ENCODE data around the gene NDEL1.

The NDEL1 gene

GRCh38 chr17:8466456-8466855, 30.8 kb downstream of the NDEL1 start:
- Histone ChIP-seq H3K9me3 (ENCODE audit: low read depth, low read length) (no peaks in the 10 kb centered on the region), H3K36me3 (ENCODE audit: insufficient read depth, low read length) (peaks cover 21% of the 10 kb centered on the region; the same call in 1 of the 2 replicates), H3K27ac (0 out of 2 replicates have a peak overlapping the region, but pooled peaks have one; percentile 19), H3K4me3 (no peak overlapping the region), H3K9ac (ENCODE audit: insufficient read length) (no peak overlapping the region)
- no peak for DNase-seq (ENCODE audit: low read depth, low spot score)
- TF ChIP-seq FOXP2 (optimal IDR thresholded peaks at IDR 0.05; ENCODE audit: control extremely low read depth, extremely low read length, insufficient read depth) (no peak), EZH2 (IDR thresholded peaks at IDR 0.05) (no peak), POLR2AphosphoS5 (IDR thresholded peaks at IDR 0.05; ENCODE audit: borderline replicate concordance, low read depth, low read length) (no peak)

DNA sequence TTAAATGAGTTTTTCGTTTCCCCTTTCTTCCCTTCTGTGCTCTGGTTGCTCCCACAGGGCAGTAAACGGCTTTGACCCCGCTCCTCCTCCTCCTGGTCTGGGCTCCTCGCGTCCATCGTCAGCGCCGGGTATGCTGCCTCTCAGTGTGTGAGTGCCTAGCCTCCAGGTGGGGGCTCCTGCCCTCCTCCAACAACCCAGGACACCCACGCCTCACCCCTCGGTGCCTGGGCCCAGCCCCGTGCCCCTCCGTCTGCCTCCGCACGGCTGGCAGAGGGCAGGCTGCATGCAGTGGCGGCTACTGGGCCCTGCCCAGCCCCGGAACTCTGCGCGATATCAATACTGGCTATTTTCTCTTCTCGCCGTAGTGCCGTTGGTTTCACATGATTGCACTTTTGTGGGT, 31.2 kb downstream of the NDEL1 start:
- H3K27ac ChIP-seq, result no peak overlapping the region
- H3K4me3 ChIP-seq, result no peak overlapping the region
- DNase-seq (ENCODE audit: low read depth, low spot score), result no peak
- no peak for TF ChIP-seq FOXP2 (optimal IDR thresholded peaks at IDR 0.05; ENCODE audit: control extremely low read depth, extremely low read length, insufficient read depth)
- no peak for TF ChIP-seq POLR2AphosphoS5 (IDR thresholded peaks at IDR 0.05; ENCODE audit: borderline replicate concordance, low read depth, low read length)
- TF ChIP-seq EZH2 (IDR thresholded peaks at IDR 0.05), result no peak
- H3K36me3 ChIP-seq (ENCODE audit: insufficient read depth, low read length), result peaks cover 23% of the 10 kb centered on the region; the same call in 1 of the 2 replicates
- no peaks in the 10 kb centered on the region for H3K9me3 ChIP-seq (ENCODE audit: low read depth, low read length)
- no peak overlapping the region for H3K9ac ChIP-seq (ENCODE audit: insufficient read length)

DNA sequence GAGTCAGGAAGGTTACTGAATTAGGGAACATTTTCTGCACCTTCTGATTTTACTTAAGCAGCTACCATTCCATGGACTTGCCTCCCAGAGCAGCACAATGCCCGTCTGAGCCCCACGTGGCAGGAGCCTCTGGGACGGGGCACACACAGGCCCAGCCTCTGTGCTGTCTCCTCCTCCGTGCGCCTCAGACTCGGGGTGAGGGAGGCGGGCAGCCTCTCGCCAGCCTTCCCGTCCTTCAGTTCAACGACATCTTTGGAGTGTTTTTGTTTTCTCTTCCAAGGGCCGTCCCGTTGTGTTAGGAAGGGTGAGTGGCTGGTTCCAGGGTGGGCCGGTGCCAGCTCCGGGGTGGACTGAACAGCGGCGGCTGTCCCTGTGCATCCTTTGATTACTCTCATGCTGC, 31.8 kb downstream of the NDEL1 start:
- no peak overlapping the region for H3K4me3 ChIP-seq
- H3K9ac ChIP-seq (ENCODE audit: insufficient read length), result no peak overlapping the region
- no peak overlapping the region for H3K27ac ChIP-seq
- TF ChIP-seq POLR2AphosphoS5 (IDR thresholded peaks at IDR 0.05; ENCODE audit: borderline replicate concordance, low read depth, low read length) (no peak), EZH2 (IDR thresholded peaks at IDR 0.05) (no peak), FOXP2 (optimal IDR thresholded peaks at IDR 0.05; ENCODE audit: control extremely low read depth, extremely low read length, insufficient read depth) (no peak)
- H3K36me3 ChIP-seq (ENCODE audit: insufficient read depth, low read length), result peaks cover 19% of the 10 kb centered on the region; the same call in 1 of the 2 replicates
- no peaks in the 10 kb centered on the region for H3K9me3 ChIP-seq (ENCODE audit: low read depth, low read length)
- DNase-seq (ENCODE audit: low read depth, low spot score), result no peak

DNA sequence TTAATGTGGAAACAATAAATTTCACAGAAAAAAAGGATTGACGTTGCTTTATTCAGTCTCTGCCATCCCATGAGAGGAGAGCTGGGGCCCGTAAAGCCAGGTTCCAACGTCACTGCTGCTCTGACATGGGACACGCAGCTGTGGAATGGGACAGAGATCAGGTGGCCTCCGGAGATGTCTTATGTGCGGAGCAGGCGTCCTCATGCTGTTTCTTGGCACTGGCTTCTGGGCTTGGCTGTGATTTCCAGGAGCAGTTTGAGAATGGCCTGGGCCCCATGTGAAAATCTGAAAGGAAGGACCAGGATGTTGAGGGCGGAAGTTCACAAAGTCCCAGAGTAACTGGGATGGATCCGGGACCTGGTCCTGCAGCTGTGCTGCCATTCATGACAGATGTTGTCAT, 32.4 kb downstream of the NDEL1 start:
- H3K27ac ChIP-seq, result no peak overlapping the region
- H3K9me3 ChIP-seq (ENCODE audit: low read depth, low read length), result no peaks in the 10 kb centered on the region
- H3K9ac ChIP-seq (ENCODE audit: insufficient read length), result no peak overlapping the region
- TF ChIP-seq EZH2 (IDR thresholded peaks at IDR 0.05) (no peak), FOXP2 (optimal IDR thresholded peaks at IDR 0.05; ENCODE audit: control extremely low read depth, extremely low read length, insufficient read depth) (no peak), POLR2AphosphoS5 (IDR thresholded peaks at IDR 0.05; ENCODE audit: borderline replicate concordance, low read depth, low read length) (no peak)
- no peak for DNase-seq (ENCODE audit: low read depth, low spot score)
- H3K4me3 ChIP-seq, result no peak overlapping the region
- H3K36me3 ChIP-seq (ENCODE audit: insufficient read depth, low read length), result peaks cover 18% of the 10 kb centered on the region; the same call in 1 of the 2 replicates

DNA sequence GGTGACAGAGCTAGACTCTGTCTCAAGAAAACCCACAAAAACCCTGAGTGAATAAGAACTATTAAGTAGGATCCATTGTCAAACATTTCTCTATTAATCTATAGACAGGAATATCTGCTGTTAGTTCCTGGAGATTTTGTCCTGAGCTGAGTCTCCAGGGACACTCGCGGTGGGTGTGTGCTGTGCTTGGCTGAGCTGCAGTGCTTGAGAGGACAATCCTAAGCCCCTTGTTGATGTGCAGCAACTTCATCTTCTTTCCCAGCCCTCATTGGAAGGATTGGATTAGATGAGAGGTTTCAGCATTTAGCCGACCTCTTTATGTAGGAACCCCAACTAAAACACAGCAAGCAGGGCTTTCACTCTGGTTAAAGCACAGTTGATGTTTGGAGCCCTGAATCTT, 33.3 kb downstream of the NDEL1 start:
- no peak overlapping the region for H3K4me3 ChIP-seq
- no peaks in the 10 kb centered on the region for H3K9me3 ChIP-seq (ENCODE audit: low read depth, low read length)
- no peak for DNase-seq (ENCODE audit: low read depth, low spot score)
- TF ChIP-seq EZH2 (IDR thresholded peaks at IDR 0.05), result no peak
- no peak for TF ChIP-seq FOXP2 (optimal IDR thresholded peaks at IDR 0.05; ENCODE audit: control extremely low read depth, extremely low read length, insufficient read depth)
- no peak overlapping the region for H3K9ac ChIP-seq (ENCODE audit: insufficient read length)
- H3K27ac ChIP-seq, result 0 out of 2 replicates have a peak overlapping the region, but pooled peaks have one; percentile 14
- peaks cover 25% of the 10 kb centered on the region for H3K36me3 ChIP-seq (ENCODE audit: insufficient read depth, low read length)

GRCh38 chr17:8469964-8470363, 34.3 kb downstream of the NDEL1 start:
- Histone ChIP-seq H3K27ac (no peak overlapping the region), H3K4me3 (no peak overlapping the region), H3K36me3 (ENCODE audit: insufficient read depth, low read length) (peaks cover 35% of the 10 kb centered on the region), H3K9me3 (ENCODE audit: low read depth, low read length) (no peaks in the 10 kb centered on the region), H3K9ac (ENCODE audit: insufficient read length) (no peak overlapping the region)
- DNase-seq (ENCODE audit: low read depth, low spot score), result no peak
- TF ChIP-seq EZH2 (IDR thresholded peaks at IDR 0.05), result no peak
- TF ChIP-seq POLR2AphosphoS5 (IDR thresholded peaks at IDR 0.05; ENCODE audit: borderline replicate concordance, low read depth, low read length), result no peak
- no peak for TF ChIP-seq FOXP2 (optimal IDR thresholded peaks at IDR 0.05; ENCODE audit: control extremely low read depth, extremely low read length, insufficient read depth)

- no peak for DNase-seq (ENCODE audit: low read depth, low spot score)
- no peak overlapping the region for H3K4me3 ChIP-seq
- peaks cover 40% of the 10 kb centered on the region for H3K36me3 ChIP-seq (ENCODE audit: insufficient read depth, low read length)
- H3K9me3 ChIP-seq (ENCODE audit: low read depth, low read length), result no peaks in the 10 kb centered on the region
- H3K27ac ChIP-seq, result no peak overlapping the region
- H3K9ac ChIP-seq (ENCODE audit: insufficient read length), result no peak overlapping the region
- no peak for TF ChIP-seq FOXP2 (optimal IDR thresholded peaks at IDR 0.05; ENCODE audit: control extremely low read depth, extremely low read length, insufficient read depth)
- no peak for TF ChIP-seq EZH2 (IDR thresholded peaks at IDR 0.05)
- TF ChIP-seq POLR2AphosphoS5 (IDR thresholded peaks at IDR 0.05; ENCODE audit: borderline replicate concordance, low read depth, low read length), result no peak
Measured at GRCh38 chr17:8470447-8471047, 34.9 kb downstream of the NDEL1 start.

GRCh38 chr17:8472663-8473062, 37.0 kb downstream of the NDEL1 start:
- no peak for TF ChIP-seq FOXP2 (optimal IDR thresholded peaks at IDR 0.05; ENCODE audit: control extremely low read depth, extremely low read length, insufficient read depth)
- no peak for DNase-seq (ENCODE audit: low read depth, low spot score)
- H3K36me3 ChIP-seq (ENCODE audit: insufficient read depth, low read length), result peaks cover 54% of the 10 kb centered on the region
- no peak overlapping the region for H3K27ac ChIP-seq
- H3K9ac ChIP-seq (ENCODE audit: insufficient read length), result no peak overlapping the region
- no peaks in the 10 kb centered on the region for H3K9me3 ChIP-seq (ENCODE audit: low read depth, low read length)
- H3K4me3 ChIP-seq, result no peak overlapping the region

All from SK-N-MC (cell line).